22Rv1 (cell line): ENCODE results near the gene BEND5.

Source experiments
- H3K27ac ChIP-seq: fragments of 450-650 bp; 2 replicates; pipeline ENCODE4 v1.5.1; 2017
- CTCF ChIP-seq: fragments of 450-650 bp; IDR thresholded peaks from 2 replicates; pipeline ENCODE4 v1.5.1; 2017; ENCODE audit warnings: mild to moderate bottlenecking
- ZFX ChIP-seq: fragments of 450-650 bp; IDR thresholded peaks from 2 replicates; pipeline ENCODE4 v1.6.1; 2017; ENCODE audit warnings: antibody characterized with exemption, borderline replicate concordance

BEND5 gene

GRCh38 chr1:48761986-48762385 is 14.7 kb downstream of the BEND5 start:
- TF ChIP-seq ZFX (no peak), CTCF (no peak)
- no peak overlapping the region for H3K27ac ChIP-seq

- TF ChIP-seq CTCF (no peak), ZFX (no peak)
- H3K27ac ChIP-seq: no peak overlapping the region
Observed at GRCh38 chr1:48761411-48761810, 15.3 kb downstream of the BEND5 start.

GRCh38 chr1:48760857-48761256 is 15.8 kb downstream of the BEND5 start:
- no peak overlapping the region for H3K27ac ChIP-seq

GRCh38 chr1:48758976-48759375 is 17.7 kb downstream of the BEND5 start:
- no peak overlapping the region for H3K27ac ChIP-seq
- TF ChIP-seq CTCF (no peak), ZFX (no peak)

More at GRCh38 chr1:48760857-48761256, 15.8 kb downstream of the BEND5 start:
- no peak for TF ChIP-seq ZFX
- TF ChIP-seq CTCF: no peak

GRCh38 chr1:48757363-48757762 is 19.3 kb downstream of the BEND5 start:
- no peak overlapping the region for H3K27ac ChIP-seq
- TF ChIP-seq ZFX (no peak), CTCF (no peak)

GRCh38 chr1:48756683-48757316 is 19.9 kb downstream of the BEND5 start:
- no peak for TF ChIP-seq ZFX
- no peak for TF ChIP-seq CTCF

GRCh38 chr1:48753293-48753692 is 23.4 kb downstream of the BEND5 start:
- no peak overlapping the region for H3K27ac ChIP-seq
- no peak for TF ChIP-seq ZFX
- TF ChIP-seq CTCF: no peak

More at GRCh38 chr1:48756683-48757316, 19.9 kb downstream of the BEND5 start:
- H3K27ac ChIP-seq: no peak overlapping the region
